ENCODE results near the gene HIGD1A. TPM values are rescaled to one million over a fixed set of nuclear protein-coding genes. Genes with fewer than 3 reads are reported as not detected.
A peak's percentile ranks its signal among the peaks of the same experiment; 100 is the strongest.

HIGD1A gene
- total RNA-seq, 2 experiments from 2014 or later = 60.4 to 75.8 TPM

DNA sequence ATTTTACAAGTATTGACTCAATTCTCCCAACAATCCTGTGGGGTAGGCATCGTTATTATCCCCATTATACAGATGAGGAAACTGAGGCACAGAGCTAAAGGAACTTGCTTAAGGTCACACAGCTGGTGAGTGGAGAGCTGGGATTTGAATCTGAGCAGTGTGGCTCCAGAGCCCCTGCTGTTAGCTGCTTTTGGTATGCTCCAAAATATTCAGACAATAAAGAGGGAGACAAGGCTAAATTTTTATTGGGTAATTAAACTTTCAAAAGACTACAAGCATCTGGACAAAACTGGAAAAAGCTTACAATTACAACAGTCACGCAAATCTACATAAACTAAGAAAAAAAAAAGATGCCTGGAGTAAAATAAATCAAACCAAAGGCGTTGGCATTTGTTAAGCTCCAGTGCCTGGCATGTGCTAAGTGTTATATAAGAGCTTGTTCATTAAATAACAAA, 59.0 kb downstream of the HIGD1A start:
- H3K9me3 ChIP-seq (ENCODE audit: low read length) = no peaks in the 10 kb centered on the region
- TF ChIP-seq EZH2phosphoT487 (IDR thresholded peaks at IDR 0.05; ENCODE audit: borderline replicate concordance, low read depth, low read length) = no peak
- TF ChIP-seq, protein P1, sequence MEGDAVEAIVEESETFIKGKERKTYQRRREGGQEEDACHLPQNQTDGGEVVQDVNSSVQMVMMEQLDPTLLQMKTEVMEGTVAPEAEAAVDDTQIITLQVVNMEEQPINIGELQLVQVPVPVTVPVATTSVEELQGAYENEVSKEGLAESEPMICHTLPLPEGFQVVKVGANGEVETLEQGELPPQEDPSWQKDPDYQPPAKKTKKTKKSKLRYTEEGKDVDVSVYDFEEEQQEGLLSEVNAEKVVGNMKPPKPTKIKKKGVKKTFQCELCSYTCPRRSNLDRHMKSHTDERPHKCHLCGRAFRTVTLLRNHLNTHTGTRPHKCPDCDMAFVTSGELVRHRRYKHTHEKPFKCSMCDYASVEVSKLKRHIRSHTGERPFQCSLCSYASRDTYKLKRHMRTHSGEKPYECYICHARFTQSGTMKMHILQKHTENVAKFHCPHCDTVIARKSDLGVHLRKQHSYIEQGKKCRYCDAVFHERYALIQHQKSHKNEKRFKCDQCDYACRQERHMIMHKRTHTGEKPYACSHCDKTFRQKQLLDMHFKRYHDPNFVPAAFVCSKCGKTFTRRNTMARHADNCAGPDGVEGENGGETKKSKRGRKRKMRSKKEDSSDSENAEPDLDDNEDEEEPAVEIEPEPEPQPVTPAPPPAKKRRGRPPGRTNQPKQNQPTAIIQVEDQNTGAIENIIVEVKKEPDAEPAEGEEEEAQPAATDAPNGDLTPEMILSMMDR (conservative IDR thresholded peaks at IDR 0.05; ENCODE audit: low read length) = no peak
- POLR2A ChIA-PET = interaction anchor here (1.0 kb wide), 1 partner anchor 164 kb away, joined by 4 read pairs; the partner anchor contains the start of gene SEC22C
- no peak for DNase-seq (ENCODE audit: low spot score)
- no TSS peak for BruUV-seq (replicated peaks)
- 0 out of 2 replicates have a peak overlapping the region, but pooled peaks have one; percentile 38 for H2AFZ ChIP-seq (ENCODE audit: low read length)
- no peak overlapping the region for H3K4me2 ChIP-seq (ENCODE audit: low read length)
- CTCF ChIA-PET (ENCODE audit: unreplicated experiment) = no interaction called here
- no peaks in the 10 kb centered on the region for H3K36me3 ChIP-seq (ENCODE audit: insufficient read depth, low read length)
- H3K9me2 ChIP-seq (ENCODE audit: insufficient read depth, low read length) = no peaks in the 10 kb centered on the region
- no peak overlapping the region for H3K4me3 ChIP-seq (ENCODE audit: low read depth, low read length, poor library complexity, severe bottlenecking)
- H3K4me1 ChIP-seq (ENCODE audit: insufficient read depth, low read length, poor library complexity, severe bottlenecking) = no peaks in the 10 kb centered on the region
- intact Hi-C loops (cut with micrococcal nuclease; ENCODE audit: unreplicated experiment) = loop anchor here (2.0 to 10.0 kb wide), 2 partner anchors 91 to 163 kb away; partner anchors contain the start of gene ZBTB47
- no peaks in the 10 kb centered on the region for H4K20me1 ChIP-seq (ENCODE audit: insufficient read depth, low read length)
- H3K79me2 ChIP-seq (ENCODE audit: insufficient read depth, low read depth, low read length) = no peaks in the 10 kb centered on the region
- no peak overlapping the region for H3K27ac ChIP-seq (ENCODE audit: low read depth, low read length, poor library complexity, severe bottlenecking)

DNA sequence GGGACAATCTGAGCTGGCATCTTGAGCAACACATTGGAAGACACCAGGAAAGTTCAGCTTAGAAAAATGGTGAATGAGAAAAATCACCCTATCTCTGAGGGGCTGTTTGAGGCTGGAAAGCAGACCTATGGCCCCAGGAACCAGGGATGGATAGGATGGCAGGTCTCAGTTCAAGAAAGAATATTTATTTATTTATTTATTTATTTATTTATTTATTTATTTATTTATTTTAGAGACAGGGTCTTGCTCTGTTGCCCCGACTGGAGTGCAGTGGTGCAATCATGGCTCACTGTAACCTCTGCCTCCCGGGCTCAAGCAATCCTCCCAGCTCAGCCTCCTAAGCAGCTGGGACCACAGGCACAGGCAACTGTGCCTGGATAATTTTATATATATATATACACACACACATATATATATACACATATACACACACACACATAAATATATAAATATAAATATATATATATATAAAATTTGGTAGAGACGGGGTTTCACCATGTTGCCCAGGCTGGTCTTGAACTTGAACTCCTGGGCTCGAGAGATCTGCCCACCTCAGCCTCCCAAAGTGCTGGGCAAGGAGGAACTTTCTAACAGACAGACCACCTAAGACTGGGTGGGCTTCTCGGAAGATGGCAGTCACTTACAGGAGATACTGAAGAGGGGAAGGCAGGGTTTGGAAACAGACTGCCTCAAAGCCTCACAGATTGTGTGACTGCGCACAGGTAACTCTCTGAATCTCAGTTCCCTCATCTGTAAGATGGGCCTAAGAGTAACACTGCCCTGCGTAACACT, 60.9 kb downstream of the HIGD1A start:
- no peaks in the 10 kb centered on the region for H3K4me1 ChIP-seq (ENCODE audit: insufficient read depth, low read length, poor library complexity, severe bottlenecking)
- TF ChIP-seq, protein P1 (conservative IDR thresholded peaks at IDR 0.05; ENCODE audit: low read length) = no peak
- TF ChIP-seq EZH2phosphoT487 (IDR thresholded peaks at IDR 0.05; ENCODE audit: borderline replicate concordance, low read depth, low read length) = no peak
- DNase-seq (ENCODE audit: low spot score) = no peak
- H4K20me1 ChIP-seq (ENCODE audit: insufficient read depth, low read length) = no peaks in the 10 kb centered on the region
- no peaks in the 10 kb centered on the region for H3K36me3 ChIP-seq (ENCODE audit: insufficient read depth, low read length)
- H3K4me3 ChIP-seq (ENCODE audit: low read depth, low read length, poor library complexity, severe bottlenecking) = no peak overlapping the region
- POLR2A ChIA-PET = no interaction called here
- H3K79me2 ChIP-seq (ENCODE audit: insufficient read depth, low read depth, low read length) = no peaks in the 10 kb centered on the region
- no peak overlapping the region for H3K27ac ChIP-seq (ENCODE audit: low read depth, low read length, poor library complexity, severe bottlenecking)
- no peaks in the 10 kb centered on the region for H3K9me2 ChIP-seq (ENCODE audit: insufficient read depth, low read length)
- intact Hi-C loops (cut with micrococcal nuclease; ENCODE audit: unreplicated experiment) = loop anchor here (10.0 kb wide), 1 partner anchor 89 kb away; the partner anchor contains the start of gene ZBTB47
- CTCF ChIA-PET (ENCODE audit: unreplicated experiment) = no interaction called here
- H3K9me3 ChIP-seq (ENCODE audit: low read length) = no peaks in the 10 kb centered on the region
- H2AFZ ChIP-seq (ENCODE audit: low read length) = 0 out of 2 replicates have a peak overlapping the region, but pooled peaks have one; percentile 25
- no TSS peak for BruUV-seq (replicated peaks)
- H3K4me2 ChIP-seq (ENCODE audit: low read length) = no peak overlapping the region

DNA sequence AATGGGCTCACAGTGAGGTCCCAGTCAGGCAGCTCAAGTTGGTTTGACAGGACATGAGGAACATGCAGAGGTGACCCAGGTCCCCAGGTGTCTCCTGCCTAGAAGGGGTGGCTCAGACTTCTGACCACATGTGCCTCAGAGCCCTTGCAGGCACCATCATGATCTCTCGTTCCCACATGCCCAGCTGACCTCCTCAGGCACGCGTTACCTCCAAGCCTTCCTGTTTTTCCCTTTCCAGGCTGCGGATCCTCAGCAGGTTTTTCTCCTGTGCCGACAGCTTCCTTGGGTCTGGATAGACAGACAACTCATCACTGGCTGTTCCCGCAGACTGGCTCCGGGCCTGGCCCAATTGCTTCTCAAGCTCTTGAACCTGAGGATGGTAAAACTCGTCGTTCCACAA, 61.6 kb downstream of the HIGD1A start:
- Histone ChIP-seq H3K9me3 (ENCODE audit: low read length) (no peaks in the 10 kb centered on the region), H3K4me1 (ENCODE audit: insufficient read depth, low read length, poor library complexity, severe bottlenecking) (no peaks in the 10 kb centered on the region), H3K4me3 (ENCODE audit: low read depth, low read length, poor library complexity, severe bottlenecking) (no peak overlapping the region), H4K20me1 (ENCODE audit: insufficient read depth, low read length) (no peaks in the 10 kb centered on the region), H3K27ac (ENCODE audit: low read depth, low read length, poor library complexity, severe bottlenecking) (no peak overlapping the region), H3K79me2 (ENCODE audit: insufficient read depth, low read depth, low read length) (no peaks in the 10 kb centered on the region), H3K36me3 (ENCODE audit: insufficient read depth, low read length) (no peaks in the 10 kb centered on the region), H3K9me2 (ENCODE audit: insufficient read depth, low read length) (no peaks in the 10 kb centered on the region), H2AFZ (ENCODE audit: low read length) (no peak overlapping the region), H3K4me2 (ENCODE audit: low read length) (no peak overlapping the region)
- DNase-seq (ENCODE audit: low spot score) = no peak
- intact Hi-C loops (cut with micrococcal nuclease; ENCODE audit: unreplicated experiment) = loop anchor here (10.0 kb wide), 1 partner anchor 88 kb away; the partner anchor contains the start of gene ZBTB47
- ChIA-PET CTCF (ENCODE audit: unreplicated experiment) (interaction anchor here (0.6 kb wide), 1 partner anchor 14 kb away, joined by 3 read pairs; no protein-coding TSS in a partner anchor), POLR2A (no interaction called here)
- no peak for TF ChIP-seq EZH2phosphoT487 (IDR thresholded peaks at IDR 0.05; ENCODE audit: borderline replicate concordance, low read depth, low read length)
- TF ChIP-seq, protein P1 (conservative IDR thresholded peaks at IDR 0.05; ENCODE audit: low read length) = no peak
- no TSS peak for BruUV-seq (replicated peaks)

Data from OCI-LY7 (cell line).